Neuronal stem cell (in vitro differentiated cells): Measurements from ENCODE around the gene KCNK18.

Experiments
- DNase-seq: peaks from one replicate; pipeline ENCODE4 v3.0.0-alpha.2; 2013; ENCODE audit warnings: low spot score
- H2AFZ ChIP-seq: one replicate; pipeline ENCODE4 v1.6.1; 2013; ENCODE audit warnings: mild to moderate bottlenecking, low read length, inconsistent platforms
- H2AK5ac ChIP-seq: 2 replicates; pipeline ENCODE4 v1.6.1; 2013; ENCODE audit warnings: low read depth, mild to moderate bottlenecking, inconsistent platforms, low read length, moderate library complexity, mixed read lengths
- H2BK120ac ChIP-seq: 2 replicates; pipeline ENCODE4 v1.6.1; 2013; ENCODE audit warnings: low read depth, mild to moderate bottlenecking, inconsistent platforms, low read length, moderate library complexity, mixed read lengths
- H2BK12ac ChIP-seq: one replicate; pipeline ENCODE4 v1.6.1; 2013; ENCODE audit warnings: low read length, inconsistent platforms
- H2BK15ac ChIP-seq: 2 replicates; pipeline ENCODE4 v1.6.1; 2013; ENCODE audit warnings: mild to moderate bottlenecking, low read length, inconsistent platforms, mixed read lengths
- H2BK5ac ChIP-seq: one replicate; pipeline ENCODE4 v1.6.1; 2013; ENCODE audit warnings: inconsistent platforms, mild to moderate bottlenecking, low read length, moderate library complexity
- H3K14ac ChIP-seq: one replicate; pipeline ENCODE4 v1.6.1; 2013; ENCODE audit warnings: low read length, inconsistent platforms
- H3K18ac ChIP-seq: 2 replicates; pipeline ENCODE4 v1.6.1; 2013; ENCODE audit warnings: low read length, inconsistent platforms
- H3K23ac ChIP-seq: 2 replicates; pipeline ENCODE4 v1.6.1; 2013; ENCODE audit warnings: low read depth, mild to moderate bottlenecking, mixed read lengths, low read length, inconsistent platforms; ENCODE audit not compliant: poor library complexity
- H3K27ac ChIP-seq: replicated peaks from 3 replicates; pipeline ENCODE4 v1.5.1; 2013; ENCODE audit warnings: low read length, inconsistent platforms
- H3K27me3 ChIP-seq, 3 experiments: 2 replicates each; pipeline ENCODE4 v1.6.1; 2013; ENCODE audit warnings: low read length in 3 of 3, mild to moderate bottlenecking in 2 of 3, inconsistent platforms in 1 of 3, low read depth in 1 of 3, mixed read lengths in 1 of 3, moderate library complexity in 1 of 3; ENCODE audit not compliant: control insufficient read depth in 3 of 3, insufficient read depth in 3 of 3
- H3K36me3 ChIP-seq, 2 donors: replicated peaks in 1 of 2; 2 replicates each; pipeline ENCODE4 v1.6.1; 2013; ENCODE audit warnings: low read length in 2 of 2; ENCODE audit not compliant: control insufficient read depth in 2 of 2, insufficient read depth in 2 of 2
- H3K4ac ChIP-seq: 2 replicates; pipeline ENCODE4 v1.6.1; 2013; ENCODE audit warnings: inconsistent platforms, mild to moderate bottlenecking, low read length, moderate library complexity
- H3K4me1 ChIP-seq, 2 donors: 1 replicate in 1 of 2; 2 replicates in 1 of 2; pipeline ENCODE4 v1.6.1; 2013; ENCODE audit warnings: low read length in 2 of 2, low read depth in 1 of 2; ENCODE audit not compliant: control insufficient read depth in 2 of 2, insufficient read depth in 1 of 2
- H3K4me2 ChIP-seq: one replicate; pipeline ENCODE4 v1.6.1; 2013; ENCODE audit warnings: mild to moderate bottlenecking, low read length, inconsistent platforms; ENCODE audit not compliant: insufficient read depth, poor library complexity, severe bottlenecking
- H3K4me3 ChIP-seq, 2 donors: 2 replicates each; pipeline ENCODE4 v1.5.1; 2013; ENCODE audit warnings: low read length in 2 of 2, mild to moderate bottlenecking in 2 of 2, inconsistent platforms in 1 of 2, moderate library complexity in 1 of 2
- H3K79me1 ChIP-seq: one replicate; pipeline ENCODE4 v1.6.1; 2013; ENCODE audit warnings: low read depth, mild to moderate bottlenecking, inconsistent platforms, low read length, moderate library complexity
- H3K9ac ChIP-seq: one replicate; pipeline ENCODE4 v1.6.1; 2013; ENCODE audit warnings: mild to moderate bottlenecking, low read depth, low read length, inconsistent platforms; ENCODE audit not compliant: poor library complexity
- H3K9me3 ChIP-seq, 2 donors: replicated peaks in 1 of 2; 2 replicates each; pipeline versions ENCODE3 to v1.6.1; 2013; ENCODE audit warnings: low read length in 2 of 2, mild to moderate bottlenecking in 2 of 2, inconsistent platforms in 1 of 2, low read depth in 1 of 2, mixed read lengths in 1 of 2, moderate library complexity in 1 of 2; ENCODE audit not compliant: control insufficient read depth in 2 of 2, insufficient read depth in 1 of 2
- H4K8ac ChIP-seq: one replicate; pipeline ENCODE4 v1.6.1; 2013; ENCODE audit warnings: low read depth, mild to moderate bottlenecking, inconsistent platforms, low read length, moderate library complexity
- H4K91ac ChIP-seq: one replicate; pipeline ENCODE4 v1.6.1; 2013; ENCODE audit warnings: low read length, low read depth, mild to moderate bottlenecking, inconsistent platforms; ENCODE audit not compliant: poor library complexity
- WGBS, 2 donors: extraction: QIAGEN DNeasy Blood & Tissue Kit; methylation state at CpG; one replicate each; pipeline ENCODE4 v1.1.7; 2013; ENCODE audit warnings: missing lambda C conversion rate in 2 of 2, mixed read lengths in 1 of 2; ENCODE audit not compliant: insufficient read length in 2 of 2, insufficient replicate concordance in 1 of 2; ENCODE audit errors: extremely low coverage in 2 of 2; 5-methylcytosine and 5-hydroxymethylcytosine counted together

The KCNK18 gene

DNA sequence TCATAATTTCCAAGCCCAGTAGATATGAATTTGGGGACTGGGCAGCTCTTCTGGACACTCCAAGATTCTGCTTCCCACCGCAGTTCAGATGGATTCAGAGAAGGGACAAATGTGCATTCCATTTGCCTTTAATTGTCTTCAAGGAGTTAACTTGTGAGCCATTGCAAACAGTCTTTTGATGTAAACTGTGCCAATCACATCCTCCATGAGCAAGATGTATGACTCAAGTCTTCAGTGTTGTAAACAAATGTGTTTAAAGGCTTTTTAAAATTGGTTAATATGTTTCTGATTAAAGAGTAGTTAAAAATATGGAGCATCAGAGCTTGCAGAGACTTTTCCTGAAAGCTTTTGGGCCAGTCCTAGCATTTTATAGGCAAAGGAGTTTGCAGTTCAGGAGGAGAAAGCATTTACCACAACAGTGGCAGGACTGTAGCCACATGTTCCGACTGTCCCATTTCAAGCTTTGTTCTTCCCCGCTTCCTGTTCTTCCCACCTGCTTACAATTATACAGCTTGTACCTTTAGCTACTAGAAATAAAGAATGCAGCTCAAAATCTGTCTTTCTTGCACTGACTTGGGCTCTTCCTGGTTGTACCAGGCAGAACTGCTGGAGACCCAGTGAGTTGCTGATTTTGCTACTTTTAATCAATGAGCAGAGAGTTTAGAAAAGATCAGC lies 49.8 kb downstream of the KCNK18 start:
- no peaks in the 10 kb centered on the region for H3K79me1 ChIP-seq
- H3K4me1 ChIP-seq = peaks cover 3 to 4% of the 10 kb centered on the region in 2 donors
- H3K27ac ChIP-seq = no peak overlapping the region
- H4K8ac ChIP-seq = no peak overlapping the region
- no peak overlapping the region for H3K23ac ChIP-seq
- H3K18ac ChIP-seq = no peak overlapping the region
- no peak overlapping the region for H2BK12ac ChIP-seq
- WGBS, 2 donors = no CpG with 5 or more reads among the region's 3 CpGs
- peaks cover 0 to 89% (median 4%) of the 10 kb centered on the region in 3 experiments for H3K27me3 ChIP-seq
- H3K9ac ChIP-seq = no peak overlapping the region
- H3K36me3 ChIP-seq = no peaks in the 10 kb centered on the region
- H4K91ac ChIP-seq = no peak overlapping the region
- H2AFZ ChIP-seq = no peak overlapping the region
- no peak overlapping the region for H3K4ac ChIP-seq
- DNase-seq = no peak
- H3K9me3 ChIP-seq = peaks cover 0 to 2% of the 10 kb centered on the region in 2 donors
- H2BK120ac ChIP-seq = no peak overlapping the region
- no peak overlapping the region for H2AK5ac ChIP-seq
- no peak overlapping the region for H2BK5ac ChIP-seq
- H3K4me3 ChIP-seq = no peak overlapping the region
- no peak overlapping the region for H3K14ac ChIP-seq
- no peak overlapping the region for H3K4me2 ChIP-seq
- H2BK15ac ChIP-seq = no peak overlapping the region

DNA sequence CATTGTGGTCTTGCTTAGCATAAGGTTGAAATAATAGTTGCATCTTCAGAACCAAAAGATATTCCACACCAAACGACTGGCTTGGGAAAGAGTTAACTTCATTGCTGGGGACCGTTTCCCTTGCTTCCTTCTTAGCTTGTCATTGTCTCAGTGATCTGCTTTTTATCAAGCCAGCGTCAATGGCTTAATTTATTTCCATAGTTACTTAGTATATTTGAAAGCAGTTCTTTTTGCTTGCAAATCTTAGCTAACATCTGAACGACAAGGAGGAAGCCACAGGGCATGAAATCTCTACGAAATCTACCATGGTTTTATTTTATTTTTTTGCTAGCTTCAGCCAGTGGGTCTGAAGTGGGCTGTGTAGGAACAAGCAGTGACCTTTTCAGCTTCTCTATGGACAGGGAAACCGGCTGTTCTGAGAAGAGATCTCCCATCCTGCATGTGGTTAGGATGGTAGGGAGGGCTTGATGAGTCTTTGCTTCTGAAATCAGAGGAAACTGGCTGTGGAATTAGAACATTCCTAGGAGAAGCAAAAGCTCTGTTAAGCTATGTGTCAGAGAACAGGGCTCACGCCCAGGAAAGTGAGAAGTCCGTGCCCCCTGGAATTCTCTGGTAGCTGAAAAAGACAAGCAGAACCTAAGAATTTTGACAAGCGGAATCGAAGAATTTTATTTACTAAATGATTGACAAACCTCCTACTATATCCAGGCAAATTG lies 51.6 kb downstream of the KCNK18 start:
- DNase-seq = no peak
- no CpG with 5 or more reads among the region's 10 CpGs for WGBS, 2 donors
- peaks cover 0 to 80% (median 0%) of the 10 kb centered on the region in 3 experiments for H3K27me3 ChIP-seq

DNA sequence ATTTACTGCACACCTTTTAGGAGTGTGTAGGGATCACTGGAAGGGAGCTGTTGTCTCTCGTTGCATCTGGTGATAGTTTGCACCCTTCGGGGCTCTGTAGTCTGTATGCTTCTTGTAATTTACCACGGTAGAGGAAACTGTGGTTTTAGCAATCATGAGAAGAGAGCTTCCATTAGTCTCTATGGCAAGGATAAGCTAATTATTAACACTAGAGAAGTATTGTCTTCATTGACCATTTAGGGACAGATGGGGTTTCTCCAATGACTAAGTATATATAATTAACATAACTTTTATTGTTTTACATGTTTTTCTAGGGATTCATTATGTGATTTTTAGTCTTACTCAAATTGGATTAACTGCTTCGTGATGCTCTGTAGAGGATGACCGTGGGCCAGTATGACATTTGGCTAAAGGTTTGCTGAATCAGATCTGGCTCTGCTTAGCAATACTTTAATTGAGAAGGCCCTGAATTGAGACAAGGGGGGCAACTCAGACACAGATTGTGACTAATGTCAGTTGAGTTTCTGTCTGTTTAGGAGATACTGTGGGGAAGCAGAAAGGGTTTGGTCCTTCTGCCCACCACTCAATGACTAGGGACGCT lies 52.3 kb downstream of the KCNK18 start:
- H2AK5ac ChIP-seq = no peak overlapping the region
- H3K4me3 ChIP-seq = no peak overlapping the region
- no peak overlapping the region for H3K4me2 ChIP-seq
- no peak overlapping the region for H2BK5ac ChIP-seq
- no peak overlapping the region for H4K91ac ChIP-seq
- H3K27ac ChIP-seq = no peak overlapping the region
- H3K4me1 ChIP-seq = peaks cover 4 to 10% of the 10 kb centered on the region in 2 donors
- H3K4ac ChIP-seq = no peak overlapping the region
- H3K27me3 ChIP-seq = peaks cover 0 to 73% (median 0%) of the 10 kb centered on the region in 3 experiments
- H3K9ac ChIP-seq = no peak overlapping the region
- no peaks in the 10 kb centered on the region for H3K9me3 ChIP-seq
- no peak overlapping the region for H3K18ac ChIP-seq
- no peak for DNase-seq
- H2BK15ac ChIP-seq = no peak overlapping the region
- H4K8ac ChIP-seq = no peak overlapping the region
- H2BK12ac ChIP-seq = no peak overlapping the region
- no peak overlapping the region for H3K23ac ChIP-seq
- no peaks in the 10 kb centered on the region for H3K79me1 ChIP-seq
- H2AFZ ChIP-seq = no peak overlapping the region
- no peak overlapping the region for H2BK120ac ChIP-seq
- no peak overlapping the region for H3K14ac ChIP-seq
- no peaks in the 10 kb centered on the region for H3K36me3 ChIP-seq
- no CpG with 5 or more reads among the region's 6 CpGs for WGBS, 2 donors

More for the DNA sequence above, 51.6 kb downstream of the KCNK18 start:
- Histone ChIP-seq H2AK5ac (no peak overlapping the region), H3K4ac (no peak overlapping the region), H2AFZ (peak overlapping the region; percentile 45), H3K36me3 (no peaks in the 10 kb centered on the region), H3K4me2 (no peak overlapping the region), H3K14ac (no peak overlapping the region), H4K8ac (no peak overlapping the region), H3K9ac (no peak overlapping the region), H3K79me1 (no peaks in the 10 kb centered on the region), H3K9me3 (peaks cover 0 to 2% of the 10 kb centered on the region in 2 donors), H3K4me3 (no peak overlapping the region), H2BK15ac (no peak overlapping the region), H3K27ac (no peak overlapping the region), H4K91ac (no peak overlapping the region), H3K18ac (no peak overlapping the region), H2BK12ac (no peak overlapping the region), H2BK120ac (no peak overlapping the region), H3K23ac (no peak overlapping the region), H3K4me1 (peaks cover 3 to 9% of the 10 kb centered on the region in 2 donors), H2BK5ac (no peak overlapping the region)

DNA sequence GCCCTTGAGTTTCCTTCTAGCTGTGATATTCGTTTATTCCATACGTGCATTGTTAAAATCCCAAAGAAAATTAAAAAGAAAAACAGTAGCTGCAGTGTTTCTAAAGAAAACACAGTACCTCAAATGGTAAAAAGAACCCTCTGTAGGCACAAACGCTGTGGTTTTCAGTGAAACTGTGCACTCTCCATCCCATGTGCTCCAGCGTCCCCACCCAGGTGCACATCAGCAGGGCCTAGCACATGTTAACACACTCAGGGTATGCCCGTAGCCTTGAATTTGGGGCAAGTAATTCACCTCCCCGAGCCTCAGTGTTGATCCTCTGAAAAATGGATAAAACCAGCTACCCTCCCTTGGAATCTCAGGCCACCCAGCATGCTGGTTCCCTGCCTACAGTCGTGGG lies 53.1 kb downstream of the KCNK18 start:
- H3K23ac ChIP-seq = no peak overlapping the region
- no peak overlapping the region for H3K4ac ChIP-seq
- no CpG with 5 or more reads among the region's 7 CpGs for WGBS, 2 donors

More for the DNA sequence above, 53.1 kb downstream of the KCNK18 start:
- no peak overlapping the region for H3K18ac ChIP-seq
- no peak overlapping the region for H3K4me3 ChIP-seq
- no peak overlapping the region for H4K8ac ChIP-seq
- no peak overlapping the region for H2BK15ac ChIP-seq
- no peak overlapping the region for H3K27ac ChIP-seq
- H3K79me1 ChIP-seq = no peaks in the 10 kb centered on the region
- H4K91ac ChIP-seq = no peak overlapping the region
- H3K14ac ChIP-seq = no peak overlapping the region
- H2AK5ac ChIP-seq = no peak overlapping the region
- no peak overlapping the region for H2BK5ac ChIP-seq
- no peak overlapping the region for H3K9ac ChIP-seq
- H2BK120ac ChIP-seq = no peak overlapping the region
- no peaks in the 10 kb centered on the region for H3K36me3 ChIP-seq
- H3K4me1 ChIP-seq = peaks cover 8 to 17% of the 10 kb centered on the region in 2 donors
- H2BK12ac ChIP-seq = no peak overlapping the region
- no peak overlapping the region for H3K4me2 ChIP-seq
- no peak for DNase-seq
- peaks cover 0 to 65% (median 0%) of the 10 kb centered on the region in 3 experiments for H3K27me3 ChIP-seq
- no peak overlapping the region for H2AFZ ChIP-seq
- no peaks in the 10 kb centered on the region for H3K9me3 ChIP-seq
